NCI-H187 (cell line): Measurements from ENCODE around the gene P2RY8.
"Not testable (repeated sequence)": the region's sequence is repeated elsewhere in the genome, so short reads cannot be mapped to it uniquely, and the experiment has no call there.

Experiments used
- DNase-seq, 2 experiments: peaks; one replicate each; lab custom pipeline; 2025; lab: John Stamatoyannopoulos, UW

P2RY8 gene

GRCh38 chrX:1486177-1486576, 50.8 kb downstream of the P2RY8 start:
- DNase-seq = no peak

GRCh38 chrX:1485033-1485432, 52.0 kb downstream of the P2RY8 start:
- no peak for DNase-seq

- DNase-seq = no peak
These were observed 52.4 kb downstream of the P2RY8 start for GRCh38 chrX:1484638-1485019.

DNA sequence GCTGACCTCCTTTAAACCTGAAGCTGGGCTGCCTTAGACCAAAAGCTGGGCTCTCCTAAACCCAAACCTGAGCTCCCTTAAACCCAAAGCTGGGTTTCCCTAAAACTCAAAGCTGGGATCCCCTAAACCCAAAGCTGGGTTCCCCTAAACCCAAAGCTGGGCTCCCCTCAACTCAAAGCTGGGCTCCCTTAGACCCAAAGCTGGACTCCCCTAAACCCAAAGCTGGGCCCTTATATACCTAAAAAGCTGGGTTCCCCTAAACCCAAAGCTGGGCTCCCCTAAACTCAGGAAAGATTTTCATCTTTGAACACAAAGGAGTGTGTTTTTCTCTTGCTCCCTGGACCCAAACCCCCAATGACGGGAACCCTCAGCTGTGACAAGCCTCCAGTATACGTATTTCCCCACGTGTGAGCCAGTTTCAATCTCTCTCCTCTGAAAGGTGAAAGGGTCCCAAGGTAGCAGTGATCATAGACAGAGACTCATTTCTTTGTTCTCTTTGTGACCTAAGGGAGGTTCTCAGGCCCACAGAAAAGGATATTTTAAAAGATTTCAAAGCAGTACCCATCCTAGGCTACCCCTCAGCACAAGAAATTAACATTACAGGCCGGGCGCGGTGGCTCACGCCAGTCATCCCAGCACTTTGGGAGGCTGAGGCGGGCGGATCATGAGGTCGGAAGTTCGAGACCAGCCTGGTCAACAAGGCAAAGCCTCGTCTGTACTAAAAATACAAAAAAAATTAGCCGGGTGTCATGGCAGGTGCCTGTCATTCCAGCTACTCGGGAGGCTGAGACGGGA, 52.9 kb downstream of the P2RY8 start:
- no peak for DNase-seq

DNA sequence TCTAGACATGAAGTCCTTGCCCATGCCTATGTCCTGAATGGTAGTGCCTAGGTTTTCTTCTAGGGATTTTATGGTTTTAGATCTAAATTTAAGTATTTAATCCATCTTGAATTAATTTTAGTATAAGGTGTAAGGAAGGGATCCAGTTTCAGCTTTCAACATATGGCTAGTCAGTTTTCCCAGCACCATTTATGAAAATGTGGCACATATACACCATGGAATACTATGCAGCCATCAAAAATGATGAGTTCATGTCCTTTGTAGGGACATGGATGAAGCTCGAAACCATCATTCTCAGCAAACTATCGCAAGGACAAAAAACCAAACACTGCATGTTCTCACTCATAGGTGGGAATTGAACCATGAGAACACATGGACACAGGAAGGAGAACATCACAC, 54.5 kb downstream of the P2RY8 start:
- DNase-seq = not testable (repeated sequence)

- no peak for DNase-seq
These were observed 55.1 kb downstream of the P2RY8 start for GRCh38 chrX:1481636-1482529.

- DNase-seq = no peak
These were observed 56.8 kb downstream of the P2RY8 start for GRCh38 chrX:1480082-1480785.

- DNase-seq = no peak
These were observed 59.1 kb downstream of the P2RY8 start for GRCh38 chrX:1477801-1478458.

DNA sequence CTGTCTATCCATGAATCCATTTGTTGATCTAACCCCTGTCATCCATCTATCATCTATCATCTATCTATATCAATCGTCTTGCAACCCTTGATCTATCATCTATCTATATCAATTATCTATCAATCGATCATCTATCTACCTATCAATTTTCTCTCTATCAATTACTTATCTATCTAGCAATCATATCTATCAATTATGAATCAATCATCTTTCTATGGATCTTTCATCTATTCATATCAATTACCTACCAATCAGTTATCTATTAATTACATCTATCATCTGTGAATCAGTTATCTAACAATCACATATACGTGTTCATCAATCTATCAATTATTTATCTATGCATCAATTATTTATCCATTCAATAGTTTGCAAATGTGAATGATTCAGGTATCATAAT, 59.8 kb downstream of the P2RY8 start:
- no peak for DNase-seq

- no peak for DNase-seq
These were observed 60.3 kb downstream of the P2RY8 start for GRCh38 chrX:1476682-1477081.

- no peak for DNase-seq
These were observed 61.1 kb downstream of the P2RY8 start for GRCh38 chrX:1475881-1476280.

DNA sequence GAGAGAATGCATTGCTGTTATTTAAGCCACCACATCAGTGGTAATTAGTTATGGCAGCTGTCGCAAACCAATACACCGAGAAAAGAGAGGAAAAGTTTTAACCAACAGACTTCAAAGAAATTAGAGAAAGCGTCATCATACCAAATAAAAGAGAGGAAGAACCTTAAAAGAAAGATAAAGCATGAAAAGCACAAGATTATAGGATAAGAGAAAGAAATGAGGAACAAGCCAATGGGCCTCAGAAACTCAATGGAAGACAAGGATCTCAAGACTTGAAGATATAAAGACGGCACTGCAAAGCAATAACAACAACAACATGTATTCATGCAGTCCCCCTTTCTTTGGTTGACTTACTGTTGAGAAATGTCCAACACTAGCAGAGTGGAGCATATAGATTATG, 61.5 kb downstream of the P2RY8 start:
- DNase-seq = no peak

GRCh38 chrX:1474593-1474992, 62.4 kb downstream of the P2RY8 start:
- not testable (repeated sequence) for DNase-seq

DNA sequence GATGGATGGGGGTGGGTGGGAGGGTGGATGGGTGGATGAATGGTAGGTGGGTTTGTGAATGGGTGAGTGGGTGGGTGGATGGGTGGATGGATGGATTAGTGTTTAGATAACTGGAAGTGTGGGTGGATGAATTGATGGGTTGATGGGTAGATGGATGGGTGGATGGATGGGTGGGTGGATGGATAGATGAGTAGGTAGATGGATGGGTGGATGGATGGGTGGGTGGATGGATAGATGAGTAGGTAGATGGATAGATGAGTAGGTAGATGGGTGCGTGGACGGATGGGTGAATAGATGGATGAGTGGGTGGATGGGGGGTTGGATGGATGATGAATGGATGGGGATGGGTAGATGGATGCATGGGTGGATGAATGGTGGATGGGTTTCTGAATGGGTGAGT, 64.0 kb downstream of the P2RY8 start:
- no peak for DNase-seq

GRCh38 chrX:1468250-1468772, 68.7 kb downstream of the P2RY8 start:
- DNase-seq = no peak

DNA sequence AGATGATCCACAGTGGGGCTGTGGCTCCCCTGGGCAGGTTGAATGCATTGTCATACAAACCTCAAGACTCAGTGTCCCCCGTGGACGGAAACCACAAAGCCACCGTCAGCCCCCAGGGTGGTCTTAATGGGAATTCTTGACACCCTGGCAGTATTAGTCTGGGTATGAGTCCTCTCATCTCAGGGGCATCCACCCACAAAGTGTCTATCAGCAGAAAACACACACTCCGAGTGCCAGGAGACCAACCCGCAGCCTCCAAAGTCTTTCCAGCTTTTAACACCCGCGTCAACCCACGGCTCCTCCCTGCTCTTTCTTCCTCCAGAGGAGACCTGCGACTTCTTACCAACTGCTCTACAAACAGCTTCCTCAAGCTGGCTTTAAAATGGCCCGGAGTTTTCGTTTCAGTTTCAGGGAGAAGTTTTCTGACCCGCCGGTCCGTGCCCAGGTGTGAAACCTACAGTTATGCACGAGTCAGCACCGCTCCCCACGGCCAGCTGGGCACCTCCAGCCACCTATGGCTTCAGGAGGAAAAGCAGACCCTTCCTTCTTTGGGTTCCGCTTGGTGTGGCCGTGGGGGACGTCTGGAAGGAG, 69.9 kb downstream of the P2RY8 start:
- DNase-seq = no peak

- no peak for DNase-seq
These were observed 70.7 kb downstream of the P2RY8 start for GRCh38 chrX:1466232-1466661.

DNA sequence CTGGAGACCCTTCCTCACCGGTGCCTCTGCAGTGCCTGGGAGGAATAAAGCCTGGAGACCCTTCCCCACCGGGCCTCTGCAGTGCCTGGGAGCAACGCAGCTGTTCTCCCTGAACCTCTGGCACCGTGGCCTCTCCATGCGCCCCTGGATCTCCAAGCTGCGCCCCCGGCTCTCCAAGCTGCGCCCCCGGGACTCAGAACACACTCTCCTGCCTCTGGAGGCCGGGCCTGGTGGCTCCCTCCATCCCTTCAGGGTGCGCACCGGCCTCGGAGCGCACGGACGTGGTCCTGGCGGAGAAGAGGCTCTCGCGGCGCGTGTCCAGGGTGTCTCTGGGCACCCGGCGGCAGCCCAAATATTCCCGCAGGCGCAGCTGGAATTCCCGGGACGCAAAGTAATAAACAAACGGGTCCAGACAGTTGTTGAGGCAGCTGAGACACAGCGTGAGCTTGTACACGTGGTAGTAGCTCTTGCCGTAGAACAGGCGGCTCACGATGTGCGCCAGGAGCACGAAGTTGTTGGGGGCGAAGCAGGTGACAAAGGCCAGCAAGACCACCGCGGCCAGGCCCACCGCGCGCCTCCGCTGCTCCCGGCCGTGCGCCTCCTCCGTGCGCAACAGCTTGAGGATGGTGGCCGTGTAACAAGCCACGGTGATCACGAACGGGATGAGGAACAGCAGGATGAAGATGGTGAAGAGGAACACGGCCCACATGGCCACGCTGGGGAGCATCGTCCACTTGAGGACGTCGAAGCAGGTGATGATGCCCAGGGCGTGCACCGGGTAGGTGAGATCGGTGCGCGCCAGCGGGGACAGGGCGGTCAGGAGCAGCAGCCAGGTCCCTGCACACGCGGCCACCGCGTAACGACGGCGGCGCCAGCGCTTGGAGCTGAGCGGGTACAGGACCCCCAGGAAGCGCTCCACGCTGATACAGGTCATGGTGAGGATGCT, 71.4 kb downstream of the P2RY8 start:
- no peak for DNase-seq

- DNase-seq = no peak
These were observed 72.1 kb downstream of the P2RY8 start for GRCh38 chrX:1464971-1465285.
